ENCODE data around the gene ZNF274.
A peak's percentile ranks its signal among the peaks of the same experiment; 100 is the strongest.

Gene ZNF274

DNA sequence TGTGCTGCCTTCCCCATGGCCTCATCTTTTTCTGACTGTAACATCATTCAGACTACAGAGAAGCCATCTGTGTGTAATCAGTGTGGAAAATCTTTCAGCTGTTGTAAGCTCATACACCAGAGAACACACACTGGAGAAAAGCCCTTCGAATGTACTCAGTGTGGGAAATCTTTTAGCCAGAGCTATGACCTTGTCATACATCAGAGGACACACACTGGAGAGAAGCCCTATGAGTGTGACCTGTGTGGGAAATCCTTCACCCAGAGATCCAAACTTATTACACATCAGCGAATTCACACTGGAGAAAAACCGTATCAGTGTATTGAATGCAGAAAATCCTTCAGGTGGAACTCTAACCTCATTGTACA lies 78.7 kb downstream of the ZNF274 start:
- 0 out of 2 replicates have a peak, but pooled peaks have one; percentile 16 for TF ChIP-seq POLR2AphosphoS5 (IDR thresholded peaks at IDR 0.05; ENCODE audit: low read depth, low read length)
- no peak for TF ChIP-seq TAF1 (IDR thresholded peaks at IDR 0.05; ENCODE audit: borderline replicate concordance, low read depth, low read length)
- no peak for FAIRE-seq
- no peak for DNase-seq (ENCODE audit: insufficient read length)

DNA sequence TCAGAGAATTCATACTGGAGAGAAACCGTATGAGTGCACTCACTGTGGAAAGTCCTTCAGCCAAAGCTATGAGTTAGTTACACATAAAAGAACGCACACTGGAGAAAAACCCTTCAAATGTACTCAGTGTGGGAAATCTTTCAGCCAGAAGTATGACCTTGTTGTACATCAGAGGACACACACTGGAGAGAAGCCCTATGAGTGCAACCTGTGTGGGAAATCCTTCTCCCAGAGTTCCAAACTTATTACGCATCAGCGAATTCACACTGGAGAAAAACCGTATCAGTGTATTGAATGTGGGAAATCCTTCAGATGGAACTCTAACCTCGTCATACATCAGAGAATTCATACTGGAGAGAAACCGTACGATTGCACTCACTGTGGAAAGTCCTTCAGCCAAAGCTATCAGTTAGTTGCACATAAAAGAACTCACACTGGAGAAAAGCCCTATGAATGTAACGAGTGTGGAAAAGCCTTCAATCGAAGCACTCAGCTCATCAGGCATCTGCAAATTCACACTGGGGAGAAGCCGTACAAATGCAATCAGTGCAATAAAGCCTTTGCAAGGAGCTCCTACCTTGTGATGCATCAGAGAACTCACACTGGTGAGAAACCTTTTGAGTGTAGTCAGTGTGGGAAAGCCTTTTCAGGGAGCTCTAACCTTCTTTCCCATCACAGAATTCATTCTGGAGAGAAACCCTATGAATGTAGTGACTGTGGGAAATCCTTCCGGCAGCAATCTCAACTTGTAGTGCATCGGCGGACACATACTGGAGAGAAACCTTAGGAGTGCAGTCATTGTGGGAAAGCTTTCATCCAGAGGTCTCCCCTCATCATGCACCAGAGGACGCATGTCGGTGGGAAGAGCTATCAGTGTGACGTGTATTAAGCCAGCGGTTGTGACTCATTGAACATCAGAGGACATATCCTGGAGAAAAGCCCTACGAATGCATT lies 79.4 kb downstream of the ZNF274 start:
- TF ChIP-seq TAF1 (IDR thresholded peaks at IDR 0.05; ENCODE audit: borderline replicate concordance, low read depth, low read length) (no peak), POLR2AphosphoS5 (IDR thresholded peaks at IDR 0.05; ENCODE audit: low read depth, low read length) (no peak), POLR2A (IDR thresholded peaks at IDR 0.05; ENCODE audit: low read depth, low read length) (no peak)
- DNase-seq (ENCODE audit: insufficient read length) = no peak
- FAIRE-seq = no peak

DNA sequence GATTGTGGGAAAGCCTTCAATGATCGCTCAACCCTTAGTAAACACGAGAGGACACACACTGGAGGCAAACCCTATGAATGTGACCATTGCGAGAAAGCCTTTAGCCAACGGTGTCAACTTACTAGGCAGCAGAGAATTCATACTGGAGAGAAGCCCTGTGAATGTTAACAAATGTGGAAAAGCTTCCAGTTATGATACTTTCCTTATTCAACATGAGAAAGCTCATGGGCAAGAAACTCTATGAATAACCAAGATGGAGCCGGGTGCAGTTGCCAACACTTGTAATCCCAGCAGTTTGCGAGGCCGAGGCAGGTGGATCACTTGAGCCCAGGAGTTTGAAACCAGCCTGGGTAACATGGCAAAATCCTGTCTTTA lies 80.0 kb downstream of the ZNF274 start:
- FAIRE-seq (no peak), DNase-seq (ENCODE audit: insufficient read length) (no peak)
- TF ChIP-seq POLR2AphosphoS5 (IDR thresholded peaks at IDR 0.05; ENCODE audit: low read depth, low read length) (no peak), TAF1 (IDR thresholded peaks at IDR 0.05; ENCODE audit: borderline replicate concordance, low read depth, low read length) (no peak), POLR2A (IDR thresholded peaks at IDR 0.05; ENCODE audit: low read depth, low read length) (no peak)

Data from GM12892 (cell line).